AG04449 (cell line): ENCODE measurements around the gene LPCAT1.

Experiments used
- CTCF ChIA-PET: fragments of 350-600 bp; formaldehyde crosslinking; extraction: SDS; loops from one replicate; lab custom pipeline; 2021; ENCODE audit warnings: antibody characterized with exemption; lab: Yijun Ruan, JAX
- POLR2A ChIA-PET: fragments of 400-600, 350-600 bp; formaldehyde crosslinking; extraction: SDS; loops from one replicate; lab custom pipeline; 2020; ENCODE audit warnings: antibody characterized with exemption, inconsistent platforms; lab: Yijun Ruan, JAX
- DNase-seq: peaks from one replicate; pipeline ENCODE4 v3.0.0-alpha.2; 2010; ENCODE audit warnings: low read depth, low spot score
- H3K4me3 ChIP-seq: 2 replicates; pipeline ENCODE4 v1.5.1; 2011; ENCODE audit warnings: low read depth, mild to moderate bottlenecking, control low read depth, low read length
- TF ChIP-seq, protein P1 (sequence below): IDR thresholded peaks from one replicate; pipeline ENCODE4 v1.5.1; 2011; ENCODE audit warnings: mild to moderate bottlenecking, moderate library complexity, low read length, control low read depth, inconsistent platforms; ENCODE audit not compliant: insufficient read depth; ENCODE audit errors: missing control alignments

LPCAT1 gene

DNA sequence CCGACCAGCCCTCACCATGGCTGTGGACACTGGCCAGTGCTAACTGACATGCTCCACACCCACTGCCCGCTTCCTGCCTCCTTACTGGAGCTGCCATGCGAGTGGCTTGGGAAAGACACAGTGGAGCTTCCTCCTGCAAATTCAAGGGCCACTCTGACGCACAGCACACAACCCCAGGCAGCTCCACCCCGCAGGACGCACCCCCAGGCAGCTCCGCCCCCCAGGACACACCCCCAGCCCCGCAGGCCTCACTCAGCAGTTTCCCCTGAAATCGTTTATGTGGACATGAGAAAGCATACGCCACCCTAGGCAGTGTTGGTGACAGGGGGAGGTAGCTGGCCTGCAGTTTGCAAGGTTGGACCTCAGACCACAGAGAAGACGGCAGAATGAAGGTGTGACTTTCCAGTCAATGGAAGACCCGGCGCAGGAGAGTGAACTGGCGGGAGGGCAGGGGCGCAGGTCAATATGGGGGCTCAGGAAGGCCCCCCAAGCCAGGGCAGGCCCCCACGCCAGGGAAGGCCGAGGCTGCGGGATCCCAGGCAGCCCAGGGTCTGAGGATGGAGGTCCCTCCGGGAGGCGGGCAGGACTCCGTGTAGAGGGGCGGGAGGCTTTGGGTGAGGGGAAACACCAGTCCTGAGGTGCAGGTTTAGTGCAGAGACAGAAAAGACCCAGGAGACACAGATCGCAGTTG lies 21.6 kb downstream of the LPCAT1 start:
- DNase-seq: no peak
- TF ChIP-seq, protein P1, sequence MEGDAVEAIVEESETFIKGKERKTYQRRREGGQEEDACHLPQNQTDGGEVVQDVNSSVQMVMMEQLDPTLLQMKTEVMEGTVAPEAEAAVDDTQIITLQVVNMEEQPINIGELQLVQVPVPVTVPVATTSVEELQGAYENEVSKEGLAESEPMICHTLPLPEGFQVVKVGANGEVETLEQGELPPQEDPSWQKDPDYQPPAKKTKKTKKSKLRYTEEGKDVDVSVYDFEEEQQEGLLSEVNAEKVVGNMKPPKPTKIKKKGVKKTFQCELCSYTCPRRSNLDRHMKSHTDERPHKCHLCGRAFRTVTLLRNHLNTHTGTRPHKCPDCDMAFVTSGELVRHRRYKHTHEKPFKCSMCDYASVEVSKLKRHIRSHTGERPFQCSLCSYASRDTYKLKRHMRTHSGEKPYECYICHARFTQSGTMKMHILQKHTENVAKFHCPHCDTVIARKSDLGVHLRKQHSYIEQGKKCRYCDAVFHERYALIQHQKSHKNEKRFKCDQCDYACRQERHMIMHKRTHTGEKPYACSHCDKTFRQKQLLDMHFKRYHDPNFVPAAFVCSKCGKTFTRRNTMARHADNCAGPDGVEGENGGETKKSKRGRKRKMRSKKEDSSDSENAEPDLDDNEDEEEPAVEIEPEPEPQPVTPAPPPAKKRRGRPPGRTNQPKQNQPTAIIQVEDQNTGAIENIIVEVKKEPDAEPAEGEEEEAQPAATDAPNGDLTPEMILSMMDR: no peak
- CTCF ChIA-PET: interaction anchor here (1.5 kb wide), 2 partner anchors 19 to 20 kb away, joined by 3 read pairs; no protein-coding TSS in a partner anchor
- H3K4me3 ChIP-seq: no peak overlapping the region
- POLR2A ChIA-PET: no interaction called here

- no peak overlapping the region for H3K4me3 ChIP-seq
- no peak for DNase-seq
- CTCF ChIA-PET: interaction anchor here (1.5 kb wide), 1 partner anchor 21 kb away, joined by 3 read pairs; no protein-coding TSS in a partner anchor
- TF ChIP-seq, protein P1: no peak
- POLR2A ChIA-PET: no interaction called here
These were observed 22.3 kb downstream of the LPCAT1 start for GRCh38 chr5:1501372-1502045.

GRCh38 chr5:1500411-1501091 lies 23.2 kb downstream of the LPCAT1 start:
- CTCF ChIA-PET: interaction anchor here (1.1 kb wide), 1 partner anchor 20 kb away, joined by 4 read pairs; no protein-coding TSS in a partner anchor
- TF ChIP-seq, protein P1: no peak
- POLR2A ChIA-PET: no interaction called here
- no peak overlapping the region for H3K4me3 ChIP-seq
- no peak for DNase-seq

DNA sequence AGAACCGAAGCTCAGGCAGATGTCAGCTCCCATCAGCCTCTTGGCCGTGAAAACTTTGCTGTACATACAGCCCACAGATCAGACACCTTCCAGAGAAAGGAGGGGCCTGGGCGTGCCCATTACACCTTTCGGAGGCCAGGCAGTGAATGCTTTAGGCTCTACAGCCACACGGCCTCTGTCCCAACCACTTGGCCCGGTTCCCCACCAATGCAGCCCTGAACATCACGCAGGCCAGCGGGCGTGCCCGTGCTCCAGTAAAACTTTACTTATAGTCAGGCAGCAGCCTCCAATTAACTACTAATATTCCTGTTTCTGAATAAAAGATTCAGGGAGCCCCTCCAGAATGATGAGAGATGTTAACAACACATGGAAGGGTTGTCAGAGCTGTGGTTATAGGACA lies 23.9 kb downstream of the LPCAT1 start:
- H3K4me3 ChIP-seq: no peak overlapping the region
- DNase-seq: no peak
- CTCF ChIA-PET: interaction anchor here (1.1 kb wide), 1 partner anchor 19 kb away, joined by 4 read pairs; no protein-coding TSS in a partner anchor
- POLR2A ChIA-PET: no interaction called here
- TF ChIP-seq, protein P1: no peak

DNA sequence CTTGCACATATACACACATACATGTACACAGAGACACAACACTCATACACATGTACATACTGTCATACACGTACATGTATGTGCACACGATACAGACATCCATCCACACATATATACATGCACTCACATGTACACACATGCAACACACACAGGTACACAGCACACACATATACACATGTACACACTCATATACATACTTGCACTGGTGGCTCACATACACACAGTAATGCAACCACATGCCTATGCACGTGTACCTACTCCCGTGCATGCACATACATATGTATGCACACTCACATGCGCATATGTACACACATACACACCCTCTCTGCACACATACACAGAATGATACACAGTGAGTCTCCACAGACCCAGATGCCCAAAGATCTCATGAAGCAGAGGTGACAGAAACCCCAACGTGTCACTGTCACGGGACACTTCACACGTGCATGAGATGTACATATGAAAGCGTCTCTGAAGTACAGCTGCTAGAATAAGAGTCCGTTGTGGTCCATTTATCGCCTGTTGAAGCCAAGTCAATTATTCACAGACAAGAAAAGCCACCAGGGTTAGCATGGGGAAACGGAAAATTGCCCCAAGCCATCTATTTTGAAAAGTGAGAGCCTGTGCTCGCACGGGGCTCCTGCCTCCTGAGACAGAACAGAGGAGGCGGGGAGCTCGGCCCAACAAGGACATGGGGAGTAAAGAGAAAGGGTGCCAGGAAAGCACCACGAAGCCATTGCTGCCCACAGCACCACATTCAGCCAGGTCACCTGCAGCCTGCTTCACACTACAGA lies 24.9 kb downstream of the LPCAT1 start:
- ChIA-PET CTCF (interaction anchor here (1.1 kb wide), 1 partner anchor 18 kb away, joined by 4 read pairs; no protein-coding TSS in a partner anchor), POLR2A (no interaction called here)
- H3K4me3 ChIP-seq: no peak overlapping the region
- no peak for DNase-seq
- TF ChIP-seq, protein P1: no peak
